Measurements from ENCODE around the gene SURF2. TPM values are rescaled to one million over a fixed set of nuclear protein-coding genes. Genes with fewer than 3 reads are reported as not detected.

The SURF2 gene
- total and polyA plus RNA-seq, 2 experiments from 2014 or later = 39.9 to 104 TPM

DNA sequence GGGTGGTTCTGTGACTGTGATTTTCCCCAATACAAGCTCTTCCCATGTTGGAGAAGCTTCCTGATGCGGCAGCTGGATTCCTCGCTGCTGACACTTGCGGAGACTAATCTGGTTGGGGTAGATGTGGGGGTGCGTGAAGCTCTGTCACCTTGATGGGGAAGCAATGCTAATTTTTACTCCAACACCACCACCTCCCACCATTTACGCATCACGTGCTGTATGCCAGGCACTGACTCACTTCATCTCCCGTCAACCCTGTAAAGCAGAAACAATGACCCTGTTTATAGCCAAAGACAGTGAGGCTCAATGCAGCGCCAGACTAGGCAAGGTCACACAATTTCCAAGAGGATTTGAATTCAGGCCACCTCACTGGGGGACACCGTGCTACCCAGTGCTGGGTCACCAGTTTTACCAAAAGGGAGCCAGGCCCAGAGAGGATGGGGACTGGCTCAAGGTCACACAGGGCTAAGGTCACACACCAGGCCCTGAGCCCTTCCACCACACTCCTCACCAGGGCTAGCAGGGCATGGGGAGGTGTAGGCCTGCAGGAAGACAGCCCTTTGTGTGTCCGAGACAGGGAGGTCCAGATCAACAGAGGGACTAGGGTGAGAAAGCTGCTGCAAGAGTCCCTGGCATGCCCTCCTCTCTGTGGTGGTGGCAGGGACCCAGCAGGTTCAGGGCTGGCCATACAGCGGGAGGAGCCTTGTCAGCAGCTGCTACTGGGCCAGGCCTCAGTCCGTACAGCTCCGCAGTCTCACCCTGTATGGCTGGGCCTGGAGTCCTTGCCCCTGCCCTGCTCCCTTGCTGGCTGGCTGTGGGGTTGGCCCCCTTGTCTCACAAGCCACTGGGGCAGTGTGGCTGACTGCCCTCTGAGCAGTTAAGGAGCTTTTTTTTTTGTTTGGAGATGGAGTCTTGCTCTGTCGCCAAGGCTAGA is 23.1 kb downstream of the SURF2 start (continued):
- TF ChIP-seq, protein P1, sequence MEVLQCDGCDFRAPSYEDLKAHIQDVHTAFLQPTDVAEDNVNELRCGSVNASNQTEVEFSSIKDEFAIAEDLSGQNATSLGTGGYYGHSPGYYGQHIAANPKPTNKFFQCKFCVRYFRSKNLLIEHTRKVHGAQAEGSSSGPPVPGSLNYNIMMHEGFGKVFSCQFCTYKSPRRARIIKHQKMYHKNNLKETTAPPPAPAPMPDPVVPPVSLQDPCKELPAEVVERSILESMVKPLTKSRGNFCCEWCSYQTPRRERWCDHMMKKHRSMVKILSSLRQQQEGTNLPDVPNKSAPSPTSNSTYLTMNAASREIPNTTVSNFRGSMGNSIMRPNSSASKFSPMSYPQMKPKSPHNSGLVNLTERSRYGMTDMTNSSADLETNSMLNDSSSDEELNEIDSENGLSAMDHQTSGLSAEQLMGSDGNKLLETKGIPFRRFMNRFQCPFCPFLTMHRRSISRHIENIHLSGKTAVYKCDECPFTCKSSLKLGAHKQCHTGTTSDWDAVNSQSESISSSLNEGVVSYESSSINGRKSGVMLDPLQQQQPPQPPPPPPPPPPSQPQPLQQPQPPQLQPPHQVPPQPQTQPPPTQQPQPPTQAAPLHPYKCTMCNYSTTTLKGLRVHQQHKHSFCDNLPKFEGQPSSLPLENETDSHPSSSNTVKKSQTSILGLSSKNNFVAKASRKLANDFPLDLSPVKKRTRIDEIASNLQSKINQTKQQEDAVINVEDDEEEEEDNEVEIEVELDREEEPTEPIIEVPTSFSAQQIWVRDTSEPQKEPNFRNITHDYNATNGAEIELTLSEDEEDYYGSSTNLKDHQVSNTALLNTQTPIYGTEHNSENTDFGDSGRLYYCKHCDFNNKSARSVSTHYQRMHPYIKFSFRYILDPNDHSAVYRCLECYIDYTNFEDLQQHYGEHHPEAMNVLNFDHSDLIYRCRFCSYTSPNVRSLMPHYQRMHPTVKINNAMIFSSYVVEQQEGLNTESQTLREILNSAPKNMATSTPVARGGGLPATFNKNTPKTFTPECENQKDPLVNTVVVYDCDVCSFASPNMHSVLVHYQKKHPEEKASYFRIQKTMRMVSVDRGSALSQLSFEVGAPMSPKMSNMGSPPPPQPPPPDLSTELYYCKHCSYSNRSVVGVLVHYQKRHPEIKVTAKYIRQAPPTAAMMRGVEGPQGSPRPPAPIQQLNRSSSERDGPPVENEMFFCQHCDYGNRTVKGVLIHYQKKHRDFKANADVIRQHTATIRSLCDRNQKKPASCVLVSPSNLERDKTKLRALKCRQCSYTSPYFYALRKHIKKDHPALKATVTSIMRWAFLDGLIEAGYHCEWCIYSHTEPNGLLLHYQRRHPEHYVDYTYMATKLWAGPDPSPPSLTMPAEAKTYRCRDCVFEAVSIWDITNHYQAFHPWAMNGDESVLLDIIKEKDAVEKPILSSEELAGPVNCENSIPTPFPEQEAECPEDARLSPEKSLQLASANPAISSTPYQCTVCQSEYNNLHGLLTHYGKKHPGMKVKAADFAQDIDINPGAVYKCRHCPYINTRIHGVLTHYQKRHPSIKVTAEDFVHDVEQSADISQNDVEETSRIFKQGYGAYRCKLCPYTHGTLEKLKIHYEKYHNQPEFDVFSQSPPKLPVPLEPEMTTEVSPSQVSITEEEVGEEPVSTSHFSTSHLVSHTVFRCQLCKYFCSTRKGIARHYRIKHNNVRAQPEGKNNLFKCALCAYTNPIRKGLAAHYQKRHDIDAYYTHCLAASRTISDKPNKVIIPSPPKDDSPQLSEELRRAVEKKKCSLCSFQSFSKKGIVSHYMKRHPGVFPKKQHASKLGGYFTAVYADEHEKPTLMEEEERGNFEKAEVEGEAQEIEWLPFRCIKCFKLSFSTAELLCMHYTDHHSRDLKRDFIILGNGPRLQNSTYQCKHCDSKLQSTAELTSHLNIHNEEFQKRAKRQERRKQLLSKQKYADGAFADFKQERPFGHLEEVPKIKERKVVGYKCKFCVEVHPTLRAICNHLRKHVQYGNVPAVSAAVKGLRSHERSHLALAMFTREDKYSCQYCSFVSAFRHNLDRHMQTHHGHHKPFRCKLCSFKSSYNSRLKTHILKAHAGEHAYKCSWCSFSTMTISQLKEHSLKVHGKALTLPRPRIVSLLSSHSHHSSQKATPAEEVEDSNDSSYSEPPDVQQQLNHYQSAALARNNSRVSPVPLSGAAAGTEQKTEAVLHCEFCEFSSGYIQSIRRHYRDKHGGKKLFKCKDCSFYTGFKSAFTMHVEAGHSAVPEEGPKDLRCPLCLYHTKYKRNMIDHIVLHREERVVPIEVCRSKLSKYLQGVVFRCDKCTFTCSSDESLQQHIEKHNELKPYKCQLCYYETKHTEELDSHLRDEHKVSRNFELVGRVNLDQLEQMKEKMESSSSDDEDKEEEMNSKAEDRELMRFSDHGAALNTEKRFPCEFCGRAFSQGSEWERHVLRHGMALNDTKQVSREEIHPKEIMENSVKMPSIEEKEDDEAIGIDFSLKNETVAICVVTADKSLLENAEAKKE (CRISPR knock-in tag; IDR thresholded peaks at IDR 0.05) = no peak

DNA sequence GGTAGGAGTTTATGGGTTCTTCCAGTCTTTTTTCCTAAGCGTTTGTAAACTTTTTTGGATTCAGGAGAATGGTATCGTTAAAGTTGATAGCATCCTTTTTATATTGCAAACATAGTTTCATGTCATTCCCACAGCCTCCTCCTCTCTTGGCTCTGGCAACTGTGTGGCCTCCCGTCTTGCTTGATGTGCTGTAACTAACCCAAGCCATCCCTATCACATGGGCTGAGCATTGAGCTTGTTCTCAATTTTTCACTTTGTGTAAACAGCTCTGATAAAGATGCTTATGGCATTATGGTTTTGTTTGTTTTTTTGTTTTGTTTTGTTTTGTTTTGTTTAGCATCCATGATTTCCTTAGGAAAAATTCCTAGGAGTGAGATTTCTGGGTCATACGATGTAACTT is 24.4 kb downstream of the SURF2 start:
- Histone ChIP-seq H3K9me2 (ENCODE audit: insufficient read depth) (peaks cover 11% of the 10 kb centered on the region; the same call in 1 of the 2 replicates), H3K27me3 (ENCODE audit: insufficient read depth) (peaks cover 13% of the 10 kb centered on the region), H3K36me3 (ENCODE audit: insufficient read depth) (no peaks in the 10 kb centered on the region), H3K4me1 (ENCODE audit: insufficient read depth) (peaks cover 4% of the 10 kb centered on the region; the same call in 1 of the 2 replicates), H3K4me3 (no peak overlapping the region), H2AFZ (no peak overlapping the region), H4K20me1 (replicated peaks; ENCODE audit: insufficient read depth) (no peaks in the 10 kb centered on the region; the same call in 1 of the 2 replicates), H3K79me2 (replicated peaks; ENCODE audit: insufficient read depth) (no peaks in the 10 kb centered on the region), H3F3A (replicated peaks; ENCODE audit: low read depth) (no peaks in the 10 kb centered on the region), H3K4me2 (no peak overlapping the region), H3K27ac (ENCODE audit: low read depth) (no peak overlapping the region)
- H3K9me3 Mint-ChIP-seq = peaks cover 14% of the 10 kb centered on the region; the same call in 2 of the 3 replicates
- ATAC-seq (no peak), DNase-seq (ENCODE audit: low spot score) (no peak)
- TF ChIP-seq POLR2AphosphoS5 (IDR thresholded peaks at IDR 0.05; ENCODE audit: low read depth) (no peak), ZNF331 (CRISPR knock-in tag; IDR thresholded peaks at IDR 0.05; ENCODE audit: low read depth) (no peak), STAT1 (IDR thresholded peaks at IDR 0.05; ENCODE audit: unreplicated experiment) (no peak), ZNF114 (CRISPR knock-in tag; IDR thresholded peaks at IDR 0.05) (no peak), NANOG (IDR thresholded peaks at IDR 0.05; ENCODE audit: borderline replicate concordance) (no peak), CREB1 (CRISPR knock-in tag; IDR thresholded peaks at IDR 0.05; ENCODE audit: low read depth) (no peak)
- H3K36me3 Mint-ChIP-seq (ENCODE audit: low read depth) = no peaks in the 10 kb centered on the region
- no peak overlapping the region for H3K4me3 Mint-ChIP-seq
- H3K4me1 Mint-ChIP-seq = no peaks in the 10 kb centered on the region
- H3K27ac Mint-ChIP-seq = no peak overlapping the region
- peaks cover 20% of the 10 kb centered on the region for H3K27me3 Mint-ChIP-seq (ENCODE audit: insufficient read depth, low read depth, poor library complexity)
